HG03095 (cell line): ENCODE measurements around the gene TXLNA.
"Not testable (repeated sequence)": the region's sequence is repeated elsewhere in the genome, so short reads cannot be mapped to it uniquely, and the experiment has no call there.

ENCODE experiments used
- ATAC-seq: cut with Tn5 transposase; IDR thresholded peaks from one replicate; pipeline ENCODE4 v1.9.1; 2021; ENCODE audit warnings: moderate library complexity; ENCODE audit not compliant: unreplicated experiment

The TXLNA gene

DNA sequence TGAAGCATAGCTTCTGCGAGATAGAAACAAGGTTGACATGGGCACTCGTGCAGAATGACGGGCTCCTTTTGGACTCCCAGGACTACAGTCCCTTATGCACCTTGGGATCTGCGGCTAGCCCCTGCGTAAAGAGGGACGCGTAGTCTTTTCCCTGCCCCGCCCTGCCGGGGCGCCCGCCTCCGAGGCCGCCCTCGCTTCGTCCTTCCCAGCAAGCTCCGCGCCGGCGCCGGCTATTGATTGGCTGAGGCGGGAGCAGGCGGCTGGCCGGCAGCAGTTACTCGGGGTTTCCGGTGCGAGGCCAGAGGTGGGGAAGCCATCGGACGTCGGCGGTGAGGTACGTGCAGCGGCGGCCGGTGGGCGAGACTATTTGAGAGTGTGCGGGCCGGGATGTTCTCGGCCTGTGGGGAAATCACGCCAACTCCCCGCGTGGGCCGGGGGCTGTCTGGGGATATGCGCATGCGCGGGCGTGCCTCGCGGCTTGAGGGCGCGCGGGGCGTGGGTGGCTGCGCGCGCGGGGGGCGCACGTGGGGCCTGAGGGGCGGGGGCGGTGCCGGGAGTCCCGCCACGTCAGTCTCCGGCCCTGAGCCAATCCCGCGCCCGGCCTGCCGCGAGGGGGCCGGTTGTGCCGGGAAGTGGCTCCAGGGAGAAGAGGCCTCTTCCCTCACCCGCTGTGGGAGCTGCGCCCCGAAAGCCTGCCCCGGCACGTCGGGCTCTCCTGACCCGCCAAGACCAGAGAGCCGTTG lies at the start of gene TXLNA:
TXLNA (plus strand) TSS at position 233 of the 743 bp plus-strand sequence. CDS start 671 bp downstream, outside the sequence.
- ATAC-seq, result peak; percentile 77

DNA sequence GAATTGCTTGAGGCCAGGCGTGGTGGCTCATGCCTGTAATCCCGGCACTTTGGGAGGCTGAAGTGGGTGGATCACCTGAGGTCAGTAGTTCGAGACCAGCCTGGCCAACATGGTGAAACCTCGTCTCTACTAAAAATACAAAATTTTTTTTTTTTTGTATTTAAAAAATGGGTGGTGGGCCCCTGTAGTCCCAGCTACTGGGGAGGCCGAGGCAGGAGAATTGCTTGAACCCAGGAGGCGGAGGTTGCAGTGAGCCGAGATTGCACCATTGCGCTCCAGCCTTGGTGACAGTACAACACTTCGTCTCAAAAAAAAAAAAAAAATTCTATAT lies 45.6 kb upstream of the TXLNA start:
- not testable (repeated sequence) for ATAC-seq

DNA sequence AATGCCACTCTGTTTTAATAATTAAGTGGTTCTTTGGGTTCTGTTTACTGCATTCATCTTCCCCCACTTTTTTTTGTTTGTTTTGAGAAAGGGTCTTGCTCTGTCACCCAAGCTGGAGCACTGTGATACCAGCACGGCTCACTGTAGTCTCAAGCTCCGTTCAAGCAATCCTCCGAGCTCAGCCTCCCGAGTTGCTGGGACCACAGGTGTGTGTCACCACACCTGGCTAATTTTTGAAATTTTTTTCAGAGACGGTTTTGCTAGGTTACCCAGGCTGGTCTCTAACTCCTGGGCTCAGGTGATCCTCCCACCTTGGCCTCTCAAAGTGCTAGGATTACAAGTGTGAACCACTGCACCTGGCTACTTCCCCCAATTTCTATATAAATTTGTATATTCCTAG lies 42.4 kb upstream of the TXLNA start:
- ATAC-seq, result no peak

DNA sequence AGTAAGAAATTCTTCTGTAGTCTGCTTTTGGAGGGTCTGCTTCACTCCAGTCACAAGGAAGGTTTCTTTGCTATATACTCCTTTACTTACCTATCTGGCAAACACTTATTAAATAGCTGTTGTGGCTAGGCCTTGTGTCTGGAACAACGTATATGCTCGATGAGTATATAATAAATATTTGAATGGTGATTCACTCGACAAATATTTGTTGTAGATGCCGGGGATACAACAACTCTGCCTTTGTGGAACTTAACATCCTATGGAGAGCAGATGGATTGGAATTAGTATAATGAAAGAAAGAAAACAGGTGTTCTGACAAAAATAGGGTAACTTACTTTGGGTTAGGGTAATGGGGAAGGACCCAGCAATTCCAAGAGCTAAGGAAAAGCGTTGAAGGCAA lies 40.5 kb upstream of the TXLNA start:
- no peak for ATAC-seq

DNA sequence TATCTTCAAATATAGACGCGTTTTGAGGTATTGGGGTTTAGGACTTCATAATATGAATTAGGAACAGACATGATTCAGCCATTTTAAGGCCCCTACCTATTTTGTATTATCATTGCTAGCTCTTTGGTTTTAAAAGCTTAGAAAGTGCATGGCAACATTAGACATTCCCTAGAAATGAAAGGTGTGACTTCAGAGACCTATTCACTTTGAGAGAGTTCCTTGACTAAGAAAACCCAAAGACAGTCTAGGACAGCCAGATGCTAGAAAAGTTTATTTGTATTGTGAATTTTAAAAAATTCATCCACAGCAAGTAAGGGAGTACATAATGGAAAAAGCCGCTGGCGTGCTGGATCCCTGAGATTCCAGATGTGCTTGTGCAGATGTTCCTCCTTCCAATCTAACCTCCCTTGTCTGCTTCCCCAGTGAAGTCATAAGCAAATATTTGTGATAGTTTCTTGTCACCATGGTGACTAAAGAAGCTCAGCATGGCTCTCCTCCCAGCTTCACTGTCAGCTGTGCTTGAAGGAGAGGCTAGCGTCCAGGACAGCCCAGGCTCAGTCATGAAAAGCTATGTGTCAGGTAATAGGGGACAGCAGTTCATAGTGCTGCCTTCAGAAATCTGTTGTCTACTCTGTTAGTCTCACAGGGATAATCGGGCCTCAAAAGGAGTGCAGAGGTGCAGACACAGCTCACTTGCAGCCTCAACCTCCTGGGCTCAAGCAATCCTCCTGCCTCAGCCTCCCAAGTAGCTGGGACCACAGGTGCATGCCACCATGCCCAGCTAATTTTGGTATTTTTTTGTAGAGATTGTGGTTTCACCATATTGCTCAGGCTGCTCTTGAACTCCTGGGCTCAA lies 36.8 kb upstream of the TXLNA start:
- ATAC-seq, result no peak

DNA sequence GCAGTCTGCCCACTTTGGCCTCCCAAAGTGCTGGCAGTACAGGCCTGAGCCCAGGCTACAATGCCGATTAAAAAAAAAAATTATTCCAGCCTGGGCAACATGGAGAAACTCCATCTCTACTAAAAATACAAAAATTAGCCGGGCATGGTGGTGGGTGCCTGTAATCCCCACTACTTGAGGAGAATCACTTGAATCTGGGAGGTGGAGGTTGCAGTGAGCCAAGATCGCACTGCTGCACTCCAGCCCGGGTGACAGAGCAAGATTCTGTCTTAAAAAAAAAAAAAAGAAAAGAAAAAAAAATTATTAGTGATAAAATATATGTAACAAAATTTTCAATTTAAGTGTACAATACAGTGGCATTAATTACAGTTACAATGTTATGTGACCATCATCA lies 36.2 kb upstream of the TXLNA start:
- not testable (repeated sequence) for ATAC-seq

DNA sequence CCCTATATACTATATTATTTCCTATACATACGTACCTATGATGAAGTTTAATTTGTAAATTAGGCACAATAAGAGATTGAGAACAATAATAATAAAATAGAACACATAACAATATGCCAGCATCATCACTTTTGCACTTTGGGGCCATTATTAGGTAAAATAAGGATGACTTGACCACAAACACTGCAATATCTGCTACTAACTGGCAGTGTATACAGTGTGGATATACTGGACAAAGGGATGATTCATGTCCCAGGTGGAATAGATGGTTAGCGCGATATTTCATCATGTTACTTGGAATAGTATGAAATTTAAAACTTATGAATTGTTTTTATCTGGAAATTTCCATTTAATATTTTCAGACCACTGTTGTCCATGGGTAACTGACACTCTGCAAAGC lies 35.4 kb upstream of the TXLNA start:
- ATAC-seq, result no peak

DNA sequence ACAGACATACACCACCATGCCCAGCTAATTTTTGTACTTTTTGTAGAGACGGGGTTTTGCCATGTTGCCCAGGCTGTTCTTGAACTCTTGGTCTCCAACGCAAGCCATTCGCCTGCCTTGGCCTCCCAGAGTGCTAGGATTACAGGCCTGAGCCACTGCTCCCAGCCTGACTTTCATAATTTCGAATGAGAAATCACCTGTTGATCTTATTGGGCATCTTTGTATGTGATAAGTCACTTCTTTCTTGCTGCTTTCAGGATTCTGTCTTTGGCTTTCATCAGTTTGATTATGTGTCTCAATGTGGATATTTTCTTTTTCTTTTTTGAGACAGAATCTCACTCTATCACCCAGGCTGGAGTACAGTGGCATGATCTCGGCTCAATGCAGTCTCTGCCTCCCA lies 31.7 kb upstream of the TXLNA start:
- not testable (repeated sequence) for ATAC-seq

DNA sequence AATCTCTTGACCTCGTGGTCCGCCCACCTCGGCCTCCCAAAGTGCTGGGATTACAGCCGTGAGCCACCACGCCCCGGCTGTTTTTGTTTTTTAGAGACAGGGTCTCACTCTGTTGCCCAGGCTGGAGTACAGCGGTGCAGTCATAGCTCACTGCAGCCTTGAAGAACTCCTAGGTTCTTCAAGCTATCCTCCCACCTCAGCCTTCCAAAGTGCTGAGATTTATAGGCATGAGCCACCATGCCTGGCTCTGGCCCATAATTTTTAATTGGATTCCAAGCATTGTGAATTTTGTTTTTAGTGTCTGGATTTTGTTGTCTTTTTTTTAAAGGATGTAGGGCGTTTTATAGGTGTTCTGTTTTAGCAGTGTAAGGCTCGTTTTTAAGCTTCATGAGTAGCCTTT lies 28.6 kb upstream of the TXLNA start:
- no peak for ATAC-seq

DNA sequence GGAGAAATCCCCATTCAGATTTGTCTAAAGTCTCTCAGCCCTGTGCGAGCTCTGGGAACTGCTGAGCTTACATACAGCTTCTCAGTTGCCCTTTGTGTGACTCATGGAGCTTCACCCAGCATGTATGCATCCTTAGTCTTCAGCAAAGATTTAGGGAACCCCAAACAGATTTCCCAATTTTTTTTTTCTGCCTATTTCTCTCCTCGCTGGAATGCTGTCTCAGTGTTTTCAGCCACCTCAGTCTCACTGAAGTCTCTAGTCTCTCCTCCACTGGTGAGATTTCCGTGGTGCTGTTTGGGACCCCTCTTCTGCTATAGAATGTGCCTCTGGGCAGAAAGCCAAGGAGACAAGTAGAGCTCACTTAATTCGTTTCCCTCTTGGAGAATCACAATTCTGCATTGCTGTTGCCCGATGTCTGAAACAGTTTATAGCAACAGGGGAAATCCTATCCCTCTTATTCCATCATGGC lies 28.1 kb upstream of the TXLNA start:
- no peak for ATAC-seq

DNA sequence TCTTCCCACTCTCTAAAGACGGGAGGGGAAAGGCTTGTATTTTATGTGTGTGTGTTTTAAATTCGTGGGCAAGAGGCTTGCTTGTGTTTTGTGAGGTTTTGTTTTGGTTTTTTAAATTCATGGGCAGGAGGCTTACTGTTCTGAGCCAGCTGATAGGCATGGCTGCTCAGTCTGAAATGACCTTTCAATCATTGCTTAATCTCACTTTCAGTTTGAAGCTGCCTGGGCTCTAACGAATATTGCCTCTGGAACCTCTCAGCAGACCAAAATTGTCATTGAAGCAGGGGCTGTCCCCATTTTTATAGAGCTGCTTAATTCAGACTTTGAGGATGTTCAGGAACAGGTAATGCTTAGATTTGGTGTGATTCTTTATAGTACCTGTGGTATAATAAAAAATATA lies 20.3 kb upstream of the TXLNA start:
- no peak for ATAC-seq

DNA sequence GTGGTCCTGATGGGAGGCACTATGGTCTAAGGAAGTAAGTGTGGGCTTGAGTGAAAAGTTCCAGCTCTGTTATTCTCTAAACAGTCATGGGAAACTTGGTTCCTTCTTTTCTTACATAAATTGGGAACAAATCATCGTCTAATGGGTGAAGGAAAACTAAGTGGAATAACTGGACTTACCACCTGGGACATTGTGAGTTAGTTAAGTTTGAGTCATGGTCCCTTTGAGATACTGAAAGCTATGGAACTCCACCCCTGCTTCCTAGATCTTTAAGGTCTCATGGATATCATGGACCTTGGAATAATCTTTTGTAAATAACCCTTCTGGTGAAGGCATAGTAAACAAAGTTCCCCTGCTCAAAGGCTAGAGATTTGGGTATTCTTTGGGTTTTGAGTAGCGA lies 16.1 kb upstream of the TXLNA start:
- no peak for ATAC-seq

DNA sequence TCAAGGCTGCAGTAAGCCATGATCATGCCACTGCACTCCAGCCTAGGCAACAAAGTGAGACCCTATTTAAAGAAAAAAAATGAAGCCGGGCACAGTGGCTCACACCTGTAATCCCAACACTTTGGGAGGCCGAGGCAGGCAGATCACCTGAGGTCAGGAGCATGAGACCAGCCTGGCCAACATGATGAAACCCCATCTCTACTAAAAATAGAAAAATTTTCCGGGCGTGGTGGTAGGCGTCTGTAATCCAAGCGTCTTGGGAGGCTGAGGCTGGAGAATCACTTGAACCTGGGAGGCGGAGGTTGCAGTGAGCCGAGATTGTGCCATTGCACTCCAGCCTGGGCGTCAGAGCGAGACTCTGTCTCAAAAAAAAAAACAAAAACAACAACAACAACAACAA lies 13.8 kb upstream of the TXLNA start:
- not testable (repeated sequence) for ATAC-seq

DNA sequence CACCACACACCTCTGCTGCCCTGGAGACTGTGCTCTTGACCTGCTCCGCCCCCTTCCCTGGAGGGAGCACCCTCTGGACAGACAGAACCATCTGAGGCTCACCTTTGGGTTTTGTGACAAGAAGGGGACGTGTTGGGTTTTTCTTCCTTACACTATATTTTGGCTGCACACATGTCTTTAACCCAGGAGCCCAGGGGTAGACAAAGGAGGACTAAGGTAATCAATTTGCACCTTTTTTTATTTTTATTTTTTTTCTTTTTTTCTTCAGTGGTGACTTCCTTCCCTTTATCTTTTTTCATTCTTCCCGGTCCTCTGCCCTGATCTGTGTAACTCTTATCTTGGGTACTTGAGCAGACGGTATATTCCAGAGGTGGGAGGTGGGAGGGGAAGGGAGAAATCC lies 8.5 kb upstream of the TXLNA start:
- ATAC-seq, result no peak

DNA sequence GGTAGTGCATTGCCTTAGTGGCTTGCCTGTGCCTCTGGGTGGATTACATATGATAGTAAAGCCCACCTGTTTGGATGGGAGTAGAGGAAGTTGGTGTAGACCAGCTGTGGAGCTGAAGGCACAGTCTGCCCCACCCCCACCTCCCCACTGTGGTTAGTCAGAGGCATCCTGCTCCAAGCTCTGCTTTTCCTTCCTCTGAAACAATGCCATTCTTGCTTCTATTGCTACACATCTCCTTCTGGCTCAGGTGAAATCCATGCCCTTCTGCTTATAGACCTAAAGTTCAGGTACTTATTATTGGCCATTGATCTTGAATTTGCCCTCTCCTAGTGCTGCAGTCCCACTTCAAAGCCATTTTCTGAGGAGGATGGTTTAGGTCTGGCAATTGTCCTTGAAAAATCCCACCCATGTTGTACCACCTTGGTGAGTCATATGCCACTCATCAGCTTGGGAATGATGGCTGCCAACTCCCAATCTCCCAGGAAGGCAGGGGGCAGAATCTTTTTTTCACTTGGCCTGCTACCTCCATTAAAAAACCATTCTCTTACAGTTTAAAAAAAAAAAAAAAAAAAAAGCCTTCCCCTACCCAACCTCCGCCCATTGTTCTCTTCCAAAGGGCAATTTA lies 6.7 kb upstream of the TXLNA start:
- no peak for ATAC-seq

DNA sequence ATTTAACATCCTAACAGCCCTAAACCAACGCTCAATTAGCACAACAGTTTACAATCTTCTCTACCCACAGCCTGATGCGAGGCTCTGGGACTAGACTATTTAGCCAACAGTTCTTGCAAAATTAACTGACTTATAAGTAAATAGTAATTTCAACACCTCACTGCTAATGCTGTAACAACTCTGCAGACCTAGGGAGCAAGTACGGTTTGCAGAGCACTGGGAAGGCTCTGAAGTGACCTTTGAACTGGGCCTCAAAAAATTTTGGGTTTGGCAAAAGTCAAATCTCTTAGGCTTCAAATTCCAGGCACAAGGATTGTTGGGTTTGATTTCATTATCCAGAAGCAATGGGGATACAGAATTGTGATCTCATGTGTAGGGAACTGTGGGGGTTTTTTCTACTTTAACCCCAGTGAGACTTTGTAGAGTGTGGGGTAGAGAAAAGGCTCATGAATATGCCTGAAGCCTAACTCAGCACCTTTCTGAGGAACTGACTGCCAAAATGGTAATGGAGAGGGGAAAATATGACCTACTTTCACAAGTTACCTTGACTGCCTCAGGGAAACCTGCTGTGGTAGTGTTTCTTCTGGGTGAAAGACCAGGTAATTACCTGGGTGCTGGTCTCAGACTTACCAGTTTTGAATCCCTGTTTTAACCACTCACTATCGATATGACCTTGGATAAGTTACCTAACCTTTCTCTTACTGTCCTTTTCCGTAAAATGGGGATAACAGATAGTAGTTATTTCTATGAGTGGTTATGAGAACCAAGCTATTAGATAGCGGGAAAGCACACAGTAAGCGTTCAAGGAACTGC lies 889 bp upstream of the TXLNA start:
- ATAC-seq, result no peak

DNA sequence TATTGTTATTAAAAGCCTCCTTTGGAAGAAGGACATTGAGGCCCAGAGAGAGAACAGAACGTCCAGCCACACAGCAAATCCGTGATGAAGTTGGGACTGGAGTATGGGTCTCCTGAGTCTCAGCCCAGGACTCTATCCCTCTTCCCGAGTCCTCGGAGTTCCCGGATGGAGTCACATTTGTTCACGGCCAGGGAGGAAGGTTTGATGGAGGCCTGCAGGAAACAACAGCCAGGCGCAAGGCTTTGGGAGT lies 357 bp upstream of the TXLNA start:
- ATAC-seq, result no peak

DNA sequence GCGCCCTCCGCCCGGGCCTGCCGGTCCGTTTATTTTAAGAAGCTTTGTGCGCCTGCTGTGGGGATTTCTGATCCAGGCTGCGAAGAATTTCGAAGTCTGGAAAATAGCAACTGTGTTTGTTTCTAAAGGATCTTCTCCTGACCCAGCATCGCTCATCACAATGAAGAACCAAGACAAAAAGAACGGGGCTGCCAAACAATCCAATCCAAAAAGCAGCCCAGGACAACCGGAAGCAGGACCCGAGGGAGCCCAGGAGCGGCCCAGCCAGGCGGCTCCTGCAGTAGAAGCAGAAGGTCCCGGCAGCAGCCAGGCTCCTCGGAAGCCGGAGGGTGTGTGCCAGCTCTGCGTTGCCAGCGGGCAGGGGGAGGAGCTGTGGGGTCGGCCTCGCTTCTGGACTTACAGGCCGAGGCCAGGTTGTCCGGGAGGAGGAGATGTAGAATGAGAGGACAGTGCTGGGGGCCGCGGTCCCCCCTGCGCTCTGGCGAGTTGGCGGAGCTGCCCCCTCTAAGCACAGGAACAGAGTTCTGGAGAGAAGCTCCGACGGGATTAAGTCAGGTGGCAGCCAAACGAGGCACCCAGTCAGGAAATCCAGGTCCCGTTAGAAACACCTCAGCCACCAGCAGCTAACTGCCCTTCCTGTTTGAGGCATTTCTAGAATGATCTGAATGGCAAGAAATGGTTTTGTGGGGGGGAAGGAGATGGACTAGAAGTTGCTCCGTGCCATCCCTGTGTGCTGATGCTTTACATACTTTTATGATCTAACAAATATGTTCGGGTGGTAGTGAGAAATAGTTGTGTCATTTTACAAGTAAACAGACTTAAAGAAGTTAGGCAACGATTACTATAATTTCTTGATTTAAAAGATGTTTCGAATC lies 948 bp downstream of the TXLNA start:
- no peak for ATAC-seq

DNA sequence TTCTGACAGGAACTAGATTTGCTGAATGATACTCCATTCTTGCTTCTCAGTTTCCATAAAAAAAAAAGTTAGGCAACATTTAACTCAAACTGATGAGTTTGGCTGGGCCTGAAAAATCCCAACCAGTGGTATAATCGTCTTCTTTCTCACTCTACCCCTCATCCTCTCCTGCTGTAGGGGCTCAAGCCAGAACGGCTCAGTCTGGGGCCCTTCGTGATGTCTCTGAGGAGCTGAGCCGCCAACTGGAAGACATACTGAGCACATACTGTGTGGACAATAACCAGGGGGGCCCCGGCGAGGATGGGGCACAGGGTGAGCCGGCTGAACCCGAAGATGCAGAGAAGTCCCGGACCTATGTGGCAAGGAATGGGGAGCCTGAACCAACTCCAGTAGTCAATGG lies 1.6 kb downstream of the TXLNA start:
- ATAC-seq, result no peak

DNA sequence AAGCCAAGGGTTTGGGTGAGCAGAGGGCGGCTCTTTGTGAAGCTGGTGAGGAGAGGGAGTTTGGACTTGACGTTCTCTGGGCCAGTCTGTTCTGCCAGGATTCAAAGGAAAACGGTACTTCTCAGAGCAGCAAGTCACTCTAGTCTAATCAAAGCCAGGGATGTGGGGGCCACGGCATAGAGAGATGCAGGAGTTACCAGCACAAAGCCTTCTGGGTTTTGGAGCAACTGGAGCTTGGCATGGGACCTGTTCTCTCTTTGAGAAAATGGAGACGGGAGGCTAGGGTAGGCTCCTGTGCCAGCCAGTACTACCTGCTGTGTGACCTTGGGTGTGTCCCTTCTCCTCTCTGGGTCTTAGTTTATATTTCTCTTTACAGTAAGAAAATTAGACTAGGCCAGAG lies 2.1 kb downstream of the TXLNA start:
- ATAC-seq, result no peak
